GM12878 (cell line): ENCODE data around the gene PRIMPOL. TPM values are rescaled to one million over a fixed set of nuclear protein-coding genes. Genes with fewer than 3 reads are reported as not detected.

Experiments used
- ATAC-seq: fragments of 200-7000 bp; cut with Tn5 transposase; 3 replicates; pipeline ENCODE4 v1.9.1; 2020; ENCODE audit warnings: mild to moderate bottlenecking, moderate library complexity
- BruUV-seq: library from RNA; stranded (reverse); fragments of 400-500 nt; replicated peaks from 2 replicates; lab custom pipeline; 2021; lab: Mats Ljungman, UMichigan
- CTCF ChIA-PET: fragments of 300-600 bp; sonication (Branson Sonifier 250); formaldehyde crosslinking; extraction: SDS; loops from one replicate; lab custom pipeline; 2021; ENCODE audit warnings: inconsistent platforms; lab: Yijun Ruan, JAX
- POLR2A ChIA-PET: fragments of 350-600 bp; formaldehyde crosslinking; extraction: SDS; loops from one replicate; lab custom pipeline; 2021; ENCODE audit warnings: inconsistent platforms; lab: Charles Lee
- RAD21 ChIA-PET: fragments of 300-600 bp; sonication (Branson Sonifier 250); formaldehyde crosslinking; loops from one replicate; lab custom pipeline; 2023; ENCODE audit warnings: antibody characterized with exemption; ENCODE audit not compliant: unreplicated experiment; lab: Charles Lee
- SMC1A ChIA-PET: fragments of 300-600 bp; sonication (Branson Sonifier 250); formaldehyde crosslinking; loops from one replicate; lab custom pipeline; 2023; ENCODE audit not compliant: unreplicated experiment, uncharacterized antibody; lab: Charles Lee
- DNase-seq: peaks from one replicate; pipeline ENCODE4 v3.0.0-alpha.2; 2011; ENCODE audit warnings: low read depth, low spot score
- FAIRE-seq: peaks from 3 replicates; lab custom pipeline; 2011; peaks lifted over from hg19 to GRCh38; lab: Jason Lieb, UNC
- H2AFZ ChIP-seq: 2 replicates; pipeline ENCODE4 v1.6.0; 2011; ENCODE audit warnings: low read depth, low read length, control low read depth; ENCODE audit not compliant: control insufficient read depth
- H3K27ac ChIP-seq: 2 replicates; pipeline ENCODE4 v1.5.1; 2011; ENCODE audit warnings: control low read depth; ENCODE audit not compliant: control insufficient read depth, insufficient read depth
- H3K27me3 ChIP-seq, 2 experiments: replicated peaks in 1 of 2; 2 replicates each; pipeline versions ENCODE4 v1.6.0 to v1.6.1; 2011; ENCODE audit warnings: low read length in 1 of 2; ENCODE audit not compliant: control insufficient read depth in 2 of 2, insufficient read depth in 2 of 2
- H3K36me3 ChIP-seq, 2 experiments: 2 replicates each; pipeline ENCODE4 v1.5.1; 2011; ENCODE audit warnings: low read length in 1 of 2; ENCODE audit not compliant: control insufficient read depth in 2 of 2, insufficient read depth in 2 of 2
- H3K4me1 ChIP-seq: 2 replicates; pipeline ENCODE4 v1.6.1; 2011; ENCODE audit warnings: mild to moderate bottlenecking, low read length, moderate library complexity, mixed read lengths; ENCODE audit not compliant: control insufficient read depth, insufficient read depth
- H3K4me2 ChIP-seq: 2 replicates; pipeline ENCODE4 v1.6.0; 2011; ENCODE audit warnings: control low read depth; ENCODE audit not compliant: control insufficient read depth, insufficient read depth
- H3K4me3 ChIP-seq: fragments of 200-600 bp; sonication (generic); 2 replicates; pipeline ENCODE4 v1.5.1; 2016
- H3K79me2 ChIP-seq: 2 replicates; pipeline ENCODE4 v1.6.0; 2011; ENCODE audit warnings: low read length; ENCODE audit not compliant: control insufficient read depth, insufficient read depth
- H3K9ac ChIP-seq: 2 replicates; pipeline ENCODE4 v1.8.0; 2011; ENCODE audit warnings: low read length, control low read depth, mixed read lengths; ENCODE audit not compliant: control insufficient read depth, insufficient read depth
- H3K9me3 ChIP-seq: replicated peaks from 3 replicates; pipeline ENCODE4 v1.5.1; 2011; ENCODE audit warnings: mild to moderate bottlenecking, low read length; ENCODE audit not compliant: control insufficient read depth, insufficient read depth
- H4K20me1 ChIP-seq: 2 replicates; pipeline ENCODE4 v1.6.0; 2011; ENCODE audit not compliant: control insufficient read depth, insufficient read depth
- BACH1 ChIP-seq: fragments of 450-650 bp; IDR thresholded peaks from 2 replicates; pipeline ENCODE4 v1.6.1; 2017; ENCODE audit warnings: mild to moderate bottlenecking, borderline replicate concordance
- CEBPB ChIP-seq, 2 experiments: fragments of 150-350 bp in 1 of 2; IDR thresholded peaks; 2 replicates each; pipeline ENCODE4 v1.6.1; 2012 to 2014; ENCODE audit warnings: low read depth in 2 of 2, low read length in 2 of 2, borderline replicate concordance in 1 of 2, inconsistent platforms in 1 of 2
- ETV6 ChIP-seq, 2 experiments: fragments of 450-650 bp in 1 of 2; IDR thresholded peaks in 1 of 2; conservative IDR thresholded peaks in 1 of 2; 2 replicates each; pipeline ENCODE4 v1.6.1; 2014; ENCODE audit warnings: antibody characterized with exemption in 1 of 2, borderline replicate concordance in 1 of 2, low read depth in 1 of 2, mild to moderate bottlenecking in 1 of 2, moderate library complexity in 1 of 2
- FOS ChIP-seq: IDR thresholded peaks from 3 replicates; pipeline ENCODE4 v1.6.1; 2011; ENCODE audit warnings: borderline replicate concordance; ENCODE audit not compliant: insufficient read length; ENCODE audit errors: extremely low read depth
- FOXM1 ChIP-seq: IDR thresholded peaks from 2 replicates; pipeline ENCODE4 v1.6.1; 2012; ENCODE audit warnings: low read depth, mild to moderate bottlenecking, inconsistent platforms, low read length, moderate library complexity
- GABPA ChIP-seq: IDR thresholded peaks from 2 replicates; pipeline ENCODE4 v1.6.1; 2014; ENCODE audit warnings: antibody characterized with exemption, low read depth, mild to moderate bottlenecking, inconsistent platforms
- GATAD2B ChIP-seq: fragments of 450-650 bp; conservative IDR thresholded peaks from 2 replicates; pipeline ENCODE4 v1.6.1; 2017; ENCODE audit warnings: low read depth, mild to moderate bottlenecking, moderate library complexity
- HDGF ChIP-seq: fragments of 450-650 bp; IDR thresholded peaks from 2 replicates; pipeline ENCODE4 v1.6.1; 2016; ENCODE audit warnings: antibody characterized with exemption
- KDM1A ChIP-seq: fragments of 200-600 bp; sonication (generic); IDR thresholded peaks from 2 replicates; pipeline ENCODE4 v1.6.1; 2016; ENCODE audit warnings: borderline replicate concordance
- MTA3 ChIP-seq: IDR thresholded peaks from 2 replicates; pipeline ENCODE4 v1.6.1; 2012; ENCODE audit warnings: low read length, inconsistent platforms, borderline replicate concordance
- NFXL1 ChIP-seq: fragments of 450-650 bp; IDR thresholded peaks from 2 replicates; pipeline ENCODE4 v1.6.1; 2017; ENCODE audit warnings: antibody characterized with exemption, mild to moderate bottlenecking, borderline replicate concordance
- NFYB ChIP-seq: IDR thresholded peaks from 2 replicates; pipeline ENCODE4 v1.6.1; 2011; ENCODE audit warnings: low read depth, mild to moderate bottlenecking, low read length, improper control_type of control experiment, moderate library complexity; ENCODE audit not compliant: insufficient read depth
- NRF1 ChIP-seq: conservative IDR thresholded peaks from 2 replicates; pipeline ENCODE4 v1.6.1; 2011; ENCODE audit warnings: mild to moderate bottlenecking, low read depth, low read length, improper control_type of control experiment
- SIX5 ChIP-seq: IDR thresholded peaks from 2 replicates; pipeline ENCODE4 v1.6.1; 2011; ENCODE audit warnings: mild to moderate bottlenecking, low read depth, low read length, moderate library complexity; ENCODE audit not compliant: severe bottlenecking
- SMARCA5 ChIP-seq: fragments of 450-650 bp; IDR thresholded peaks from 2 replicates; pipeline ENCODE4 v1.6.1; 2017; ENCODE audit warnings: mild to moderate bottlenecking
- SMC3 ChIP-seq: IDR thresholded peaks from 2 replicates; pipeline ENCODE4 v1.6.1; 2011; ENCODE audit warnings: low read length, improper control_type of control experiment, borderline replicate concordance
- SUPT20H ChIP-seq: IDR thresholded peaks from 2 replicates; pipeline ENCODE4 v1.6.1; 2011; ENCODE audit warnings: low read depth, mild to moderate bottlenecking, low read length, moderate library complexity, borderline replicate concordance; ENCODE audit not compliant: control insufficient read depth
- TAF1 ChIP-seq: IDR thresholded peaks from 2 replicates; pipeline ENCODE4 v1.6.1; 2011; ENCODE audit warnings: mild to moderate bottlenecking, low read depth, low read length, borderline replicate concordance
- TCF7 ChIP-seq: IDR thresholded peaks from 2 replicates; pipeline ENCODE4 v1.6.1; 2014; ENCODE audit warnings: antibody characterized with exemption, borderline replicate concordance
- WGBS: methylation state at CpG from one replicate; pipeline ENCODE4 v1.1.6; 2016; ENCODE audit warnings: low lambda C conversion rate; ENCODE audit not compliant: insufficient replicate concordance, insufficient coverage; ENCODE audit errors: missing lambda C conversion rate; 5-methylcytosine and 5-hydroxymethylcytosine counted together
- in situ Hi-C: fragments of 300-500 bp; cut with MboI; formaldehyde crosslinking; loops from 9 replicates; pipeline ENCODE4 v1.14.3; 2018; ENCODE audit warnings: mixed read lengths
- intact Hi-C: fragments of 100-400 bp; cut with micrococcal nuclease; formaldehyde crosslinking; loops from one replicate; pipeline ENCODE4 v1.14.2; 2022; ENCODE audit not compliant: unreplicated experiment
- polyA plus RNA-seq, 11 experiments: library from polyadenylated mRNA; depleted of rRNA in 4 of 11; unstranded in 6 of 11; stranded (reverse) in 5 of 11; fragments of >200 nt; fragmentation: Nextera tagmentation in 4 of 11; fragmentation: Illumina TruSeq in 1 of 11; extraction: Ambion mirVana in 4 of 11; extraction: Trizol in 1 of 11; gene quantifications; 1 replicate in 1 of 11; 2 replicates in 10 of 11; pipeline versions ENCODE4 v1.2.1 to v1.2.3, GENCODE V29; 2011 to 2016; ENCODE audit warnings: inconsistent platforms in 2 of 11, missing spikeins in 2 of 11, low read depth in 1 of 11
- total RNA-seq, 4 experiments: library from RNA; depleted of rRNA in 3 of 4; stranded (reverse); fragments of >200 nt in 3 of 4; fragmentation: Illumina TruSeq in 1 of 4; extraction: Trizol in 1 of 4; gene quantifications; 2 replicates each; pipeline versions ENCODE4 v1.2.1 to v1.2.3, GENCODE V29; 2013 to 2021

PRIMPOL gene
- total and polyA plus RNA-seq, 10 of the 15 experiments (the other 5 are each of a cell fraction or from before 2014, with no cell fraction given) = 10.6 to 23.7 (median 14.0) TPM

DNA sequence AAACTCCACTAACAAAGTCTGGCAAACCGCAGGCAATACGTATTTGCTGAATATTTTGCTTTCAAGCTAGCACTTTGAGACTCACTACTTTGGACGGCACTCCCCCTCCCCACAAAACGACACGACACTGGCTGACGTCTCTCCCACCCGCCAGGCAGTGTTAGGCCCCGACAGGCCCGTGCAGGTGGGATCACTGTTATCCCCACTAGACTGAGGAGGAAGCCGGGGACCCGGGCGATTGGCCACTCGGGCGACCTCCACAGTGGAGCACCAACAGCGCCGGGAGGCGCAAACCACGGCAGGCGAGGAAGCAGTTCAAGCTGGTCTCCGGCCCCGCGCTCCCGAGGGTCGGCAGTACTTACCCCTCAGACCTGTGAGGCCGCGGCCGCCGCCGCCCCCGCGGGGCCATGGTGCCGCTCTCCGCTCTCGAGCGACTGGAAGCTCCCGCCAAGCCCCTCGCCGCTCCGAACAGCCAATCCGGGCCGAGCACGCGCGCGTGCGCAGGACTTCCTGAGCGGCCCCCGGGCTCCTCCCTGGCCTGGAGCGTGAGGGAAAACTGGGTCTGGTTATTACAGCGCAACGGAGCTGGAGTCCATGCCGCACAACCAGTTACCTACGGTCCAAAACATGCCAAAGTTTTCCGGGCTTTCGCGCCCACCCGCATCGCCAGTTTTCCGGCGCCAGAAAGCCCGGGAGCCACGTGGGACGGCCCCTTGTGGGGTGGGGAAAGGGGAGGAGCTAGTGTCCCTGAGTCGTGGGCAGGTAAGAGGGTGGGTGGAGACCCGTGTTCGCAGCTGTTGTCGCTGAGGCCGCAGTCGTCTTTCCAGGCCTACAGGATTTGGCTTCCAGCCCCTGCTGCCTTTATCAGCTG is 84.4 kb downstream of the PRIMPOL start, which contains the start of gene CENPU:
CENPU (minus strand) TSS at position 443 of the 871 bp plus-strand sequence; CDS start at position 409, 34 bp downstream.
- WGBS = under 1% methylated on average over 68 of the region's 69 CpGs
- in situ Hi-C loops = loop anchor here (10.0 kb wide), 1 partner anchor 449 kb away; no protein-coding TSS in a partner anchor
- TF ChIP-seq NFYB (peak; percentile 79; the same call in 1 of the 2 replicates), ETV6 (conservative IDR thresholded peaks at IDR 0.05 in 1 of 2, IDR thresholded peaks at IDR 0.05 in 1 of 2; ENCODE audit: borderline replicate concordance in 1 of 2, low read depth in 1 of 2) (peak in 1 of 2 experiments; percentile 64; a peak in 1 of 4 replicates), TAF1 (peak; percentile 79), BACH1 (peak; percentile 64; the same call in 1 of the 2 replicates), FOS (no peak), SMARCA5 (peak; percentile 57; the same call in 1 of the 2 replicates), MTA3 (no peak), HDGF (no peak), GABPA (peak; percentile 26; the same call in 1 of the 2 replicates), SUPT20H (no peak), CEBPB (IDR thresholded peaks at IDR 0.05; ENCODE audit: borderline replicate concordance in 1 of 2, low read depth in 2 of 2, low read length in 2 of 2) (no peak), SIX5 (no peak), SMC3 (no peak), NFXL1 (no peak), GATAD2B (peak; percentile 90; the same call in 1 of the 2 replicates), FOXM1 (peak; percentile 88; the same call in 1 of the 2 replicates), TCF7 (peak; percentile 62; the same call in 1 of the 2 replicates), KDM1A (no peak), NRF1 (peak; percentile 91)

More for the DNA sequence above, 84.4 kb downstream of the PRIMPOL start, which contains the start of gene CENPU:
- peaks cover 9% of the 10 kb centered on the region for H3K4me1 ChIP-seq
- peak within 1 kb of the TSS; percentile 96 for H2AFZ ChIP-seq
- FAIRE-seq (peak; percentile 81), DNase-seq (peak; percentile 94), ATAC-seq (peak; percentile 93)
- peak within 1 kb of the TSS; percentile 81 for H3K4me2 ChIP-seq
- H3K79me2 ChIP-seq = peaks cover 43% of the 10 kb centered on the region
- no peaks in the 10 kb centered on the region for H3K9me3 ChIP-seq
- SMC1A ChIA-PET = interaction anchor here (0.7 to 2.5 kb wide), 19 partner anchors 9 to 691 kb away, joined by 3 to 13 read pairs (median 3); partner anchors contain the start of genes CASP3 and PRIMPOL
- H3K27ac ChIP-seq = peak within 1 kb of the TSS; percentile 81
- no TSS peak for BruUV-seq
- peak within 1 kb of the TSS; percentile 95 for H3K9ac ChIP-seq
- CTCF ChIA-PET = interaction anchor here (0.8 to 2.5 kb wide), 16 partner anchors 8 to 482 kb away, joined by 3 to 19 read pairs (median 4); partner anchors contain the start of gene CASP3
- H3K27me3 ChIP-seq = no peaks in the 10 kb centered on the region
- RAD21 ChIA-PET = interaction anchor here (0.5 to 3.6 kb wide), 22 partner anchors 9 to 766 kb away, joined by 3 to 23 read pairs (median 4); partner anchors contain the start of genes CASP3, IRF2, PRIMPOL and SLC25A4
- intact Hi-C loops = loop anchor here (2.0 to 5.0 kb wide), 5 partner anchors 85 to 467 kb away; partner anchors contain the start of genes CASP3, IRF2 and PRIMPOL
- H4K20me1 ChIP-seq = no peaks in the 10 kb centered on the region
- peak within 1 kb of the TSS; percentile 91 for H3K4me3 ChIP-seq
- POLR2A ChIA-PET = interaction anchor here (0.5 to 2.1 kb wide), 13 partner anchors 9 to 469 kb away, joined by 3 to 12 read pairs (median 4); partner anchors contain the start of genes ACSL1, CASP3 and PRIMPOL
- peaks cover 0 to 4% of the 10 kb centered on the region in 2 experiments; a peak in 2 of 4 replicates for H3K36me3 ChIP-seq
